PC-9 (cell line): ENCODE measurements around the gene ZNF346.

Source experiments
- EZH2 ChIP-seq: fragments of 200-600 bp; sonication (generic); IDR thresholded peaks from 2 replicates; pipeline ENCODE4 v1.8.0; 2017; ENCODE audit warnings: antibody characterized with exemption, low read depth
- TF ChIP-seq, protein P1 (sequence below): fragments of 200-600 bp; sonication (generic); conservative IDR thresholded peaks from 2 replicates; pipeline ENCODE4 v1.6.1; 2017; ENCODE audit warnings: mixed run types, antibody characterized with exemption, mild to moderate bottlenecking, moderate library complexity

DNA sequence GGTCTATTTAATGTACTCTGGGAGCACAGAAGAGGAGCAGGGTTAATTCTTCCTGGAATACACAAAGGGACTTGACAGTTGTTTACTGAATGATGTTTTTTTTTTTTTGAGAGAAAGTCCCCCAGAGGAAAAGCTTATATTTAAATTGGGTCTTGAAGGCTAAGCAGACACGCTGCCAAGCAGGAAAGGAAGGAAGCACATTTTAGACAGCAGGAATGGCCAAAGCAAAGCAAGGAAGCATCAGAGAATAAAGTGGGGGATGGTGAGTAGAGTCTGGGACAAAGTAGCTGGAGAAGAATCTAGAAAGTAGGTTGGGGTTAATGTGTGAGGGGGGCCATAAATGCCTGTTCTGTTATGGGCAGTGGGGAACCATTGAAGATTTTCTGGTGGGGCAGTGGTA, 21.5 kb downstream of the ZNF346 start:
- TF ChIP-seq, protein P1, sequence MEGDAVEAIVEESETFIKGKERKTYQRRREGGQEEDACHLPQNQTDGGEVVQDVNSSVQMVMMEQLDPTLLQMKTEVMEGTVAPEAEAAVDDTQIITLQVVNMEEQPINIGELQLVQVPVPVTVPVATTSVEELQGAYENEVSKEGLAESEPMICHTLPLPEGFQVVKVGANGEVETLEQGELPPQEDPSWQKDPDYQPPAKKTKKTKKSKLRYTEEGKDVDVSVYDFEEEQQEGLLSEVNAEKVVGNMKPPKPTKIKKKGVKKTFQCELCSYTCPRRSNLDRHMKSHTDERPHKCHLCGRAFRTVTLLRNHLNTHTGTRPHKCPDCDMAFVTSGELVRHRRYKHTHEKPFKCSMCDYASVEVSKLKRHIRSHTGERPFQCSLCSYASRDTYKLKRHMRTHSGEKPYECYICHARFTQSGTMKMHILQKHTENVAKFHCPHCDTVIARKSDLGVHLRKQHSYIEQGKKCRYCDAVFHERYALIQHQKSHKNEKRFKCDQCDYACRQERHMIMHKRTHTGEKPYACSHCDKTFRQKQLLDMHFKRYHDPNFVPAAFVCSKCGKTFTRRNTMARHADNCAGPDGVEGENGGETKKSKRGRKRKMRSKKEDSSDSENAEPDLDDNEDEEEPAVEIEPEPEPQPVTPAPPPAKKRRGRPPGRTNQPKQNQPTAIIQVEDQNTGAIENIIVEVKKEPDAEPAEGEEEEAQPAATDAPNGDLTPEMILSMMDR: no peak
- TF ChIP-seq EZH2: no peak
